Measurements from ENCODE around the gene RNF135.
"Not testable (repeated sequence)": the region's sequence is repeated elsewhere in the genome, so short reads cannot be mapped to it uniquely, and the experiment has no call there.

RNF135 gene

GRCh38 chr17:30970831-30971567, at the start of gene RNF135:
Gene RNF135, plus strand, starts transcription at chr17:30971039. Its CDS starts 35 bp downstream, at chr17:30971074.
- DNase-seq = peak; percentile 81

- DNase-seq = no peak
Observed at GRCh38 chr17:30921544-30922196, 49.2 kb upstream of the RNF135 start, which contains the start of gene ADAP2. Gene ADAP2, plus strand, starts transcription at chr17:30921945. Its CDS starts 70 bp downstream, at chr17:30922015.

GRCh38 chr17:30922235-30923030, 48.4 kb upstream of the RNF135 start:
- no peak for DNase-seq

- DNase-seq = no peak
Observed at GRCh38 chr17:30924341-30924740, 46.5 kb upstream of the RNF135 start.

- no peak for DNase-seq
Observed at GRCh38 chr17:30926516-30926915, 44.3 kb upstream of the RNF135 start.

GRCh38 chr17:30927756-30928155, 43.1 kb upstream of the RNF135 start:
- DNase-seq = no peak

GRCh38 chr17:30928584-30928983, 42.3 kb upstream of the RNF135 start:
- DNase-seq = no peak

GRCh38 chr17:30929081-30929633, 41.7 kb upstream of the RNF135 start:
- no peak for DNase-seq

- DNase-seq = not testable (repeated sequence)
Observed at GRCh38 chr17:30929861-30930260, 41.0 kb upstream of the RNF135 start.

- no peak for DNase-seq
Observed at GRCh38 chr17:30930495-30930894, 40.3 kb upstream of the RNF135 start.

GRCh38 chr17:30931582-30931981, 39.3 kb upstream of the RNF135 start:
- not testable (repeated sequence) for DNase-seq

- no peak for DNase-seq
Observed at GRCh38 chr17:30933966-30934365, 36.9 kb upstream of the RNF135 start.

GRCh38 chr17:30939051-30939689, 31.7 kb upstream of the RNF135 start:
- DNase-seq = peak; percentile 9

- no peak for DNase-seq
Observed at GRCh38 chr17:30942308-30943079, 28.3 kb upstream of the RNF135 start.

GRCh38 chr17:30947796-30948195, 23.0 kb upstream of the RNF135 start:
- DNase-seq = no peak

- DNase-seq = no peak
Observed at GRCh38 chr17:30950189-30950588, 20.6 kb upstream of the RNF135 start.

- no peak for DNase-seq
Observed at GRCh38 chr17:30950669-30951399, 20.0 kb upstream of the RNF135 start.

GRCh38 chr17:30952638-30953393, 18.0 kb upstream of the RNF135 start:
- DNase-seq = no peak

- DNase-seq = no peak
Observed at GRCh38 chr17:30954046-30954830, 16.6 kb upstream of the RNF135 start.

All from activated CD4-positive, alpha-beta T cell treated with anti-CD3 and anti-CD28 coated beads, Interleukin-2, Interleukin-6, amounts not matched to agents 100 ng/mL and 50 ng/mL, durations not matched to agents 16 hours and 8 hours (primary cell).